Stomach (tissue), 4 donors: Measurements from ENCODE around the gene DPP8.
"Not testable (repeated sequence)": the region's sequence is repeated elsewhere in the genome, so short reads cannot be mapped to it uniquely, and the experiment has no call there.

ENCODE experiments used
- CTCF ChIP-seq, 7 experiments: fragments of 450-650 bp in 4 of 7; fragments of 200-600 bp in 3 of 7; sonication (generic) in 3 of 7; IDR thresholded peaks; one replicate each; pipeline ENCODE4 v1.5.1; 2016 to 2019; ENCODE audit warnings: antibody characterized with exemption in 7 of 7, control low read depth in 2 of 7, mild to moderate bottlenecking in 1 of 7
- EP300 ChIP-seq: sonication (generic); formaldehyde crosslinking; IDR thresholded peaks from one replicate; pipeline ENCODE4 v1.6.1; 2017; ENCODE audit warnings: antibody characterized with exemption
- POLR2A ChIP-seq, 4 donors: fragments of 450-650 bp; IDR thresholded peaks; one replicate each; pipeline ENCODE4 v1.6.1; 2016; ENCODE audit warnings: antibody characterized with exemption in 4 of 4, control low read depth in 2 of 4, mild to moderate bottlenecking in 1 of 4, moderate library complexity in 1 of 4
- POLR2AphosphoS5 ChIP-seq, 3 donors: sonication (generic); formaldehyde crosslinking; IDR thresholded peaks; one replicate each; pipeline ENCODE4 v1.6.1; 2016; ENCODE audit warnings: antibody characterized with exemption in 3 of 3

DNA sequence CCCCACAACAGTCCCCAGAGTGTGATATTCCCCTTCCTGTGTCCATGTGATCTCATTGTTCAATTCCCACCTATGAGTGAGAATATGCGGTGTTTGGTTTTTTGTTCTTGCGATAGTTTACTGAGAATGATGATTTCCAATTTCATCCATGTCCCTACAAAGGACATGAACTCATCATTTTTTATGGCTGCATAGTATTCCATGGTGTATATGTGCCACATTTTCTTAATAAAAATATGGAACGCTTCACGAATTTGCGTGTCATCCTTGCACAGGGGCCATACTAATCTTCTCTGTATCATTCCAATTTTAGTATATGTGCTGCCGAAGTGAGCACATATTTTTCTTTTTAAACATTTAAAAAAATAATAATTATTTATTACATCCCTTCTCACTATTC is 35.4 kb upstream of the DPP8 start:
- not testable (repeated sequence) for TF ChIP-seq POLR2AphosphoS5 (IDR thresholded peaks at IDR 0.05); CTCF (IDR thresholded peaks at IDR 0.05); POLR2A (IDR thresholded peaks at IDR 0.05); EP300
